Adrenal gland (tissue), 12 donors: Measurements from ENCODE around the gene SH3GL2. TPM values are rescaled to one million over a fixed set of nuclear protein-coding genes. Genes with fewer than 3 reads are reported as not detected.

Source experiments
- DNase-seq, 7 donors: peaks; one replicate each; pipeline ENCODE4 v3.0.0-alpha.2; 2019 to 2020
- H3K27ac ChIP-seq, 5 donors: fragments of 200-600 bp; sonication (generic) in 4 of 5; 1 replicate in 3 of 5; 2 replicates in 2 of 5; pipeline versions ENCODE4 v1.5.1 to v1.8.0; 2016 to 2020; ENCODE audit warnings: mild to moderate bottlenecking in 1 of 5
- H3K27me3 ChIP-seq: fragments of 200-600 bp; 2 replicates; pipeline ENCODE4 v1.8.0; 2021
- H3K36me3 ChIP-seq, 2 donors: fragments of 200-600 bp; replicated peaks in 1 of 2; 1 replicate in 1 of 2; 2 replicates in 1 of 2; pipeline versions ENCODE4 v1.5.1 to v1.8.0; 2018 to 2022
- H3K4me1 ChIP-seq, 2 donors: fragments of 200-600 bp; replicated peaks in 1 of 2; 1 replicate in 1 of 2; 2 replicates in 1 of 2; pipeline versions ENCODE4 v1.5.1 to v1.8.0; 2018 to 2021
- H3K4me3 ChIP-seq, 4 donors: fragments of 200-600 bp; sonication (generic) in 3 of 4; one replicate each; pipeline ENCODE4 v1.5.1; 2016 to 2018
- H3K9me3 ChIP-seq, 3 donors: fragments of 200-600 bp; sonication (generic) in 1 of 3; replicated peaks in 1 of 3; 1 replicate in 2 of 3; 2 replicates in 1 of 3; pipeline versions ENCODE4 v1.5.1 to v1.8.0; 2016 to 2021
- POLR2A ChIP-seq, 2 donors: fragments of 450-650 bp; IDR thresholded peaks; one replicate each; pipeline ENCODE4 v1.6.1; 2017; ENCODE audit warnings: antibody characterized with exemption in 2 of 2, mild to moderate bottlenecking in 2 of 2, moderate library complexity in 1 of 2
- WGBS, 4 donors: extraction: QIAGEN DNeasy Blood & Tissue Kit in 2 of 4; methylation state at CpG; one replicate each; pipeline versions ENCODE4 v1.1.5 to v1.1.7; 2013 to 2017; 5-methylcytosine and 5-hydroxymethylcytosine counted together
- intact Hi-C, 2 donors: fragments of 100-400 bp; cut with DNase I; formaldehyde crosslinking; loops; one replicate each; pipeline versions ENCODE4 v1.14.1 to v1.15.0; 2022 to 2023
- polyA plus RNA-seq, 3 donors: library from polyadenylated mRNA; stranded (reverse); fragments of 200-250 nt in 2 of 3; fragments of 350-450 nt in 1 of 3; fragmentation: Illumina TruSeq in 1 of 3; extraction: RNeasy Lipid Tissue Mini Kit (QIAGEN cat#74804) in 1 of 3; gene quantifications; one replicate each; pipeline ENCODE4 v1.2.3, GENCODE V29; 2013 to 2014
- total RNA-seq, 9 donors: library from RNA; depleted of rRNA in 4 of 9; stranded (reverse); fragments of >200 nt in 4 of 9; fragments of 120-200 nt in 1 of 9; fragmentation: NEBNext Ultra II Directional in 1 of 9; extraction: Animal tissue kit (Norgen Biotek cat#: 25700) in 1 of 9; gene quantifications; one replicate each; pipeline versions ENCODE4 v1.1.0 to v1.2.4, GENCODE V29; 2013 to 2023
- TF ChIP-seq, protein P1 (sequence below), 6 experiments: fragments of 450-650 bp in 4 of 6; fragments of 200-600 bp in 2 of 6; sonication (generic) in 1 of 6; IDR thresholded peaks; 1 replicate in 5 of 6; 2 replicates in 1 of 6; pipeline versions ENCODE4 v1.5.1 to v1.8.0; 2016 to 2021; ENCODE audit warnings: antibody characterized with exemption in 6 of 6, mild to moderate bottlenecking in 2 of 6, moderate library complexity in 1 of 6
- donor health status: healthy with polysubstance abuse.
- donor health status: Bipolar disorder and iron deficiency.
- donor health status: DM: yes; HTN: yes; CAD: no.
- donor health status: DM: no; HTN: no; CAD: no.
- donor health status: DM: no; HTN: no; CAD: no.
- donor health status: DM: yes; HTN: yes; CAD: no.

Gene SH3GL2
- total and polyA plus RNA-seq, 12 donors = 0.07 to 0.29 (median 0.19) TPM; not detected in 8

DNA sequence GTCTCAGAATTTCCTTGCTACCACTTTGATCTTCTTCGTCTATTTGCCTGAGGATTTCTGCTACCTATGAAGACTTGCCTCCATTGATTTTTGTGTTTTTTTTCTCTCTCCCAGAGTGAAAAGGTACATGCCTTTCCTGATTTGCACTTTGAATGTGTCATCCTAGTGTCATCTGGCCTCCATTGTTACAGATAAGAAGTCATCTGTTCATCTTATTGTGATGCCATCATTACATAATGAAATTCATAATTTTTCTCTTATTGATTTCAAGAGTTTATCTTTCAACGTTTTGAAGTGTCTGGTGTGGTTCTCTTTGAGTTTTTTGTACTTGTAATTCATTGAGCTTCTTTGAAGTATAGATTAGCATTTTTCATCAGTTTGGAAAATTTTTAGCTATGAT is 144.8 kb downstream of the SH3GL2 start:
- DNase-seq = no peak
- Histone ChIP-seq H3K27me3 (no peaks in the 10 kb centered on the region), H3K9me3 (no peaks in the 10 kb centered on the region), H3K4me3 (no peak overlapping the region), H3K4me1 (no peaks in the 10 kb centered on the region), H3K27ac (no peak overlapping the region), H3K36me3 (no peaks in the 10 kb centered on the region)
- 45 to 75% (median 51%) methylated on average over 2 of the region's 2 CpGs for WGBS, 4 donors
- intact Hi-C loops = no loop called here
- no peak for TF ChIP-seq POLR2A (IDR thresholded peaks at IDR 0.05)
- TF ChIP-seq, protein P1, sequence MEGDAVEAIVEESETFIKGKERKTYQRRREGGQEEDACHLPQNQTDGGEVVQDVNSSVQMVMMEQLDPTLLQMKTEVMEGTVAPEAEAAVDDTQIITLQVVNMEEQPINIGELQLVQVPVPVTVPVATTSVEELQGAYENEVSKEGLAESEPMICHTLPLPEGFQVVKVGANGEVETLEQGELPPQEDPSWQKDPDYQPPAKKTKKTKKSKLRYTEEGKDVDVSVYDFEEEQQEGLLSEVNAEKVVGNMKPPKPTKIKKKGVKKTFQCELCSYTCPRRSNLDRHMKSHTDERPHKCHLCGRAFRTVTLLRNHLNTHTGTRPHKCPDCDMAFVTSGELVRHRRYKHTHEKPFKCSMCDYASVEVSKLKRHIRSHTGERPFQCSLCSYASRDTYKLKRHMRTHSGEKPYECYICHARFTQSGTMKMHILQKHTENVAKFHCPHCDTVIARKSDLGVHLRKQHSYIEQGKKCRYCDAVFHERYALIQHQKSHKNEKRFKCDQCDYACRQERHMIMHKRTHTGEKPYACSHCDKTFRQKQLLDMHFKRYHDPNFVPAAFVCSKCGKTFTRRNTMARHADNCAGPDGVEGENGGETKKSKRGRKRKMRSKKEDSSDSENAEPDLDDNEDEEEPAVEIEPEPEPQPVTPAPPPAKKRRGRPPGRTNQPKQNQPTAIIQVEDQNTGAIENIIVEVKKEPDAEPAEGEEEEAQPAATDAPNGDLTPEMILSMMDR (IDR thresholded peaks at IDR 0.05) = no peak

DNA sequence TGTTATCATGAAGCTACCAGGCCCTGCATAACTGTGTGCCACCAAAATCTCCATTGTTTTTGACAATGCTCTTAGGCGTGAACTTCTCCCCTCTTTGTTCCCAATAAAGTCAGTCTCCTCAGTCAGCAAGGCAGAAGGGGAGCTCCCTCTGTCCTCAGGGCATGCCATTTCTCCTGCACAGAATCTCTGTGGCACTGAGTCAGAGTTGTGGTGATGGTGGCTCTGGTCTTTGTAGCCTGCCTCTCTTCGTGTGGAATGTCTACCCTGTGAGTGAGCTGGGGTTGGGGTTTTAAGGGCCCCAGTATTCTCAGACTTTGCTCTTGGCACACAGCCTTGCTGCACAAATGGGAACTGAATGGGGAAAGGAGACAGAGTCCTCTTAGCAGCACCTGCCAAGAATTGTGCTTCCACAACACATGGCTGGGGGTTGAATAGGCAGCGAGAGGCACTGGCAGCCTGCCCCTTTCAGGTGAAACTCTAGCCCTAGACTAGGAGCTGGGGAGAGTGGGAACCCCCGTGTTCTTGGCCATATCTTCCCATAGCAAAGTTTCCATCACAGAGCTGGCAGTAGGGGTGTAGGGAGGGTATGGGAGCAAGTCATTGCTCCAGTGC is 146.6 kb downstream of the SH3GL2 start:
- intact Hi-C loops = no loop called here
- Histone ChIP-seq H3K27ac (no peak overlapping the region), H3K4me3 (no peak overlapping the region), H3K36me3 (no peaks in the 10 kb centered on the region), H3K9me3 (no peaks in the 10 kb centered on the region), H3K4me1 (no peaks in the 10 kb centered on the region), H3K27me3 (no peaks in the 10 kb centered on the region)
- DNase-seq = no peak
- TF ChIP-seq, protein P1 (IDR thresholded peaks at IDR 0.05) = no peak
- 65 to 72% (median 66%) methylated on average over 4 of the region's 4 CpGs for WGBS, 4 donors

- no peak for DNase-seq
- Histone ChIP-seq H3K4me3 (no peak overlapping the region), H3K27me3 (no peaks in the 10 kb centered on the region), H3K36me3 (no peaks in the 10 kb centered on the region), H3K4me1 (no peaks in the 10 kb centered on the region), H3K9me3 (no peaks in the 10 kb centered on the region), H3K27ac (no peak overlapping the region)
- 48 to 63% (median 50%) methylated on average over 5 of the region's 5 CpGs for WGBS, 4 donors
- intact Hi-C loops = no loop called here
- TF ChIP-seq, protein P1 (IDR thresholded peaks at IDR 0.05) = no peak
- TF ChIP-seq POLR2A (IDR thresholded peaks at IDR 0.05) = no peak
These were observed 147.4 kb downstream of the SH3GL2 start for GRCh38 chr9:17726298-17726697.

GRCh38 chr9:17730899-17731298 is 152.0 kb downstream of the SH3GL2 start:
- H3K36me3 ChIP-seq = no peaks in the 10 kb centered on the region
- no peak for DNase-seq
- intact Hi-C loops = no loop called here
- TF ChIP-seq POLR2A (IDR thresholded peaks at IDR 0.05) = no peak
- TF ChIP-seq, protein P1 (IDR thresholded peaks at IDR 0.05) = no peak
- H3K27ac ChIP-seq = no peak overlapping the region
- H3K9me3 ChIP-seq = no peaks in the 10 kb centered on the region
- no peak overlapping the region for H3K4me3 ChIP-seq
- H3K4me1 ChIP-seq = no peaks in the 10 kb centered on the region
- WGBS, 4 donors = 58 to 67% (median 65%) methylated on average over 7 of the region's 7 CpGs
- no peaks in the 10 kb centered on the region for H3K27me3 ChIP-seq
